ENCODE data around the gene BATF2.

DNA sequence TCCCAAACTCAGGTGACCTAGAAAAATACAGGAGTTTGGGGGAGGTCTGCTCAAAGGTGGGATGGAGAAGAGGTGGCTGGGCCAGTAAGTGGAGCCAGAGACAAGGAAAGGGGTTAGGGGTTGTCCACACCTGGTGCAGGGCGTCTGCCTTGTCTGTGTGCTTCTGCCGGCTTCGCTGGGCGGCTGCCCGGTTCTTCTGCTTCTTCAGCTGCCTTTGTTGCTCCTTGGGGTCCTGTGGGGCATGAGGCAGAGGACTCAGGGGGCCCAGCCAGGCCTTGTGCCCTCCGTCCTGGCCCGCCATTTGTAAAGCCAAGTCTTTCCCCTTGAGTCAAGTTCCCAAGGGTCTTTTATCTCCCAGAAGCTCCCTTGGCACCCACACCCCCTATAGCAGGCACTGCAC is 2.5 kb downstream of the BATF2 start:
- TF ChIP-seq POLR2AphosphoS5 (IDR thresholded peaks at IDR 0.05; ENCODE audit: low read depth, low read length) = no peak
- TF ChIP-seq POLR2A (IDR thresholded peaks at IDR 0.05; ENCODE audit: low read depth, low read length) = no peak

Measured in GM12892 (cell line).